ENCODE results near the gene BCL2. TPM values are rescaled to one million over a fixed set of nuclear protein-coding genes. Genes with fewer than 3 reads are reported as not detected.

The BCL2 gene
- total RNA-seq, 1 donor from 2014 or later = 145 TPM

DNA sequence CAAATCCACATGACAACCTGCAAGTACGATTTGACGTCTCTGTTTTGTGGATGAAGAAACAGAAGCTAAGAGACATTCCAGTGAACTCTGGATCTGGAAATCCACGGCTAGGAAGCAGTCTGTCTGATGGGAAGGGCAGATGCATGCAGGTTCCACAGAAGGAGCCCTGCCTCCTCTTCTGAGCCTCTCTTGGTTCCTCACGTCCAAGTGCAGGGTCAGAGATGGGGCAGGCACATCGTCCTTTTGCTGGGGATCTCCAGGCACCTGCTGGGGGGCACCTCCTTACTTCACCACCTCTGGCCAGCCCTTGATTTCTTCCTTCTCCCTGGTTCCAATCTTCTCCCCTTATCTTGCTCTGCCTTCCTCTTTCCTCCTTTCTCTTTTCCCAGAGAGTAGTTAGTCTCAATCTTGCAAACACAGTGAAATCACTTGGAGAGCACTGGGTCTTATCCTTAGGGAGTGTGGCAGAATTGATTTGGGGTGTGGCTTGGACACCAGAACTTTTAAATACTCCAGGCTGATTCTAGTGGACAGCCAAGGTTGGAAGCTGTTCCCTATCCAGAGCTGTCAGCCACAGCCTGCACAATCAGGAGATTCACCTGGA is 137.8 kb downstream of the BCL2 start:
- H3K4me1 Mint-ChIP-seq = peaks cover 96% of the 10 kb centered on the region
- TF ChIP-seq CTCF (IDR thresholded peaks at IDR 0.05) = no peak
- ChIA-PET POLR2A (interaction anchor here (1.1 to 4.8 kb wide), 7 partner anchors 19 to 136 kb away, joined by 3 to 52 read pairs (median 4); no protein-coding TSS in a partner anchor), CTCF (interaction anchor here (1.2 to 2.6 kb wide), 2 partner anchors 14 to 136 kb away, joined by 3 to 9 read pairs; no protein-coding TSS in a partner anchor)
- peak overlapping the region; percentile 72 for H3K4me3 Mint-ChIP-seq
- ATAC-seq (ENCODE audit: low read depth) (no peak), DNase-seq (no peak)
- no peaks in the 10 kb centered on the region for H3K9me3 Mint-ChIP-seq
- intact Hi-C loops (cut with micrococcal nuclease) = loop anchor here (1.0 kb wide), 3 partner anchors 10 to 21 kb away; no protein-coding TSS in a partner anchor
- no peaks in the 10 kb centered on the region for H3K27me3 Mint-ChIP-seq
- H3K36me3 Mint-ChIP-seq (ENCODE audit: low read depth) = peaks cover 28% of the 10 kb centered on the region
- peak overlapping the region; percentile 82 for H3K27ac Mint-ChIP-seq

DNA sequence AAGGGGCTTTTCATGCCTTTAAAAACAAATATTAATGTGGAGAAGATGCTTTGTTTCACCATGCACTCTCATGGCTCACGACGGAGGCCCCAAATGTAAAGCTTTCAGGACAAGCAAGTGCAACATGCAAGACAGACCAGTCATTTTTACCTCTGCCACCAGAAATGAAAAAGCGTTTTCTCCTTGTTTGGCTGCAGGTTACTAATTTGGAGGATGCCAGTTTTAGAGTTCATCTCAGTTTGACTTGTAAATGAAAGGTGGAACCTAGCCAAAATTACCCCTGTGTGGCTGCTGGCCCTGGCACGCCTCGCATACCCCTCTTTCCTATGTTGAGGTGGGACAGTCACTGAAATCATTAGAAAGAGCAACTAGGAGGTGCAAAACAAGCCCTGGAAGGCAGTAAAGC is 138.6 kb downstream of the BCL2 start:
- Mint-ChIP-seq H3K4me3 (peak overlapping the region; percentile 72), H3K9me3 (no peaks in the 10 kb centered on the region), H3K4me1 (peaks cover 94% of the 10 kb centered on the region)

DNA sequence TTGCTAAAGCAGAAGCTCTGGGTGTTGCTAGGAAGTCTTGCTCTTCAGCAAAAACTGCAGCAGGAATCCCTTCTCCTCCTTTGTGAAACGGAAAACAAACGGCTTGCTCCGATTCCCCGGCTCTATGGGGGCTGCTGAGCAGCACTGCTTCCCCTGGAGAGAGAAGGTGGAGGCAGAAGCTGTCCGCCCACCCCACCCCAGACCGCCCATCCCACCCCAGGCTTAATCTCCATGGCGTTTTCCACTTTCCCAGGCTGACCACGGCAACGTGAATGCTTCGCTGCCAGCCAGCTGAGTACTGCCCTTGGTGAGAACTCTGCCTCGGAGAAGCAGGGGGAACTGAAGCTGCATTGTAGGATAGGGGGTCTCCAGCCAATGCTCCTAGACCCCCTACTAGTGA is 139.2 kb downstream of the BCL2 start:
- Mint-ChIP-seq H3K27me3 (no peaks in the 10 kb centered on the region), H3K36me3 (ENCODE audit: low read depth) (peaks cover 32% of the 10 kb centered on the region), H3K27ac (peak overlapping the region; percentile 82), H3K9me3 (no peaks in the 10 kb centered on the region), H3K4me3 (no peak overlapping the region), H3K4me1 (peaks cover 95% of the 10 kb centered on the region)
- no peak for ATAC-seq (ENCODE audit: low read depth)
- intact Hi-C loops (cut with micrococcal nuclease) = no loop called here
- POLR2A ChIA-PET = interaction anchor here (1.0 to 4.8 kb wide), 3 partner anchors 18 to 138 kb away, joined by 4 to 52 read pairs (median 15); no protein-coding TSS in a partner anchor
- CTCF ChIA-PET = interaction anchor here (0.7 kb wide), 1 partner anchor 18 kb away, joined by 3 read pairs; no protein-coding TSS in a partner anchor
- TF ChIP-seq CTCF (IDR thresholded peaks at IDR 0.05) = no peak
- no peak for DNase-seq

More for the DNA sequence above, 138.6 kb downstream of the BCL2 start:
- peaks cover 30% of the 10 kb centered on the region for H3K36me3 Mint-ChIP-seq (ENCODE audit: low read depth)
- H3K27ac Mint-ChIP-seq = peak overlapping the region; percentile 82
- TF ChIP-seq CTCF (IDR thresholded peaks at IDR 0.05) = no peak
- H3K27me3 Mint-ChIP-seq = no peaks in the 10 kb centered on the region
- DNase-seq = no peak
- intact Hi-C loops (cut with micrococcal nuclease) = loop anchor here (1.0 kb wide), 1 partner anchor 13 kb away; no protein-coding TSS in a partner anchor
- ChIA-PET CTCF (interaction anchor here (2.6 kb wide), 1 partner anchor 137 kb away, joined by 9 read pairs; no protein-coding TSS in a partner anchor), POLR2A (interaction anchor here (1.1 to 4.8 kb wide), 5 partner anchors 18 to 137 kb away, joined by 3 to 52 read pairs (median 14); no protein-coding TSS in a partner anchor)
- peak; percentile 5 for ATAC-seq (ENCODE audit: low read depth)

GRCh38 chr18:63179422-63179821 is 140.1 kb downstream of the BCL2 start:
- Mint-ChIP-seq H3K4me1 (peaks cover 94% of the 10 kb centered on the region), H3K27me3 (no peaks in the 10 kb centered on the region), H3K9me3 (no peaks in the 10 kb centered on the region), H3K4me3 (no peak overlapping the region), H3K27ac (peak overlapping the region; percentile 13), H3K36me3 (ENCODE audit: low read depth) (peaks cover 32% of the 10 kb centered on the region)
- DNase-seq (no peak), ATAC-seq (ENCODE audit: low read depth) (no peak)
- CTCF ChIA-PET = interaction anchor here (0.7 kb wide), 2 partner anchors 13 to 17 kb away, joined by 3 to 4 read pairs; no protein-coding TSS in a partner anchor
- intact Hi-C loops (cut with micrococcal nuclease) = no loop called here
- POLR2A ChIA-PET = interaction anchor here (0.6 to 4.8 kb wide), 4 partner anchors 17 to 138 kb away, joined by 3 to 52 read pairs (median 10); no protein-coding TSS in a partner anchor
- no peak for TF ChIP-seq CTCF (IDR thresholded peaks at IDR 0.05)

GRCh38 chr18:63178971-63179370 is 140.6 kb downstream of the BCL2 start:
- Mint-ChIP-seq H3K9me3 (no peaks in the 10 kb centered on the region), H3K4me3 (no peak overlapping the region), H3K27me3 (no peaks in the 10 kb centered on the region), H3K4me1 (peaks cover 94% of the 10 kb centered on the region), H3K27ac (peak overlapping the region; percentile 35), H3K36me3 (ENCODE audit: low read depth) (peaks cover 32% of the 10 kb centered on the region)
- TF ChIP-seq CTCF (IDR thresholded peaks at IDR 0.05) = no peak
- ATAC-seq (ENCODE audit: low read depth) (no peak), DNase-seq (no peak)
- ChIA-PET CTCF (no interaction called here), POLR2A (interaction anchor here (4.8 kb wide), 1 partner anchor 16 kb away, joined by 52 read pairs; no protein-coding TSS in a partner anchor)
- intact Hi-C loops (cut with micrococcal nuclease) = no loop called here
